Activated CD8-positive, alpha-beta memory T cell treated with anti-CD3 and anti-CD28 coated beads, Interleukin-2, amount 10 ng/mL, durations not matched to agents 7 days and 5 days (primary cell): ENCODE measurements around the gene UBE2G1. TPM values are rescaled to one million over a fixed set of nuclear protein-coding genes. Genes with fewer than 3 reads are reported as not detected.

Experiments
- ATAC-seq: fragments of 150-1000 bp; cut with Tn5 transposase; one replicate; pipeline ENCODE4 v1.10.0; 2021; ENCODE audit warnings: moderate library complexity
- CTCF ChIA-PET: fragments of 350-600 bp; sonication (Branson Sonifier 250); formaldehyde crosslinking; loops from one replicate; lab custom pipeline; 2021; ENCODE audit warnings: antibody characterized with exemption; lab: Charles Lee
- DNase-seq: peaks from one replicate; pipeline ENCODE4 v3.0.0-alpha.2; 2020
- H3K27ac Mint-ChIP-seq: one replicate; pipeline ENCODE4 v1.8.0; 2021; ENCODE audit warnings: mild to moderate bottlenecking, mixed read lengths
- H3K27me3 Mint-ChIP-seq: one replicate; pipeline ENCODE4 v1.8.0; 2021; ENCODE audit warnings: mixed read lengths
- H3K36me3 Mint-ChIP-seq: one replicate; pipeline ENCODE4 v1.8.0; 2021; ENCODE audit warnings: mild to moderate bottlenecking, mixed read lengths
- H3K4me1 Mint-ChIP-seq: one replicate; pipeline ENCODE4 v1.8.0; 2021; ENCODE audit warnings: mixed read lengths
- H3K4me3 Mint-ChIP-seq: one replicate; pipeline ENCODE4 v1.8.0; 2021; ENCODE audit warnings: mild to moderate bottlenecking, moderate library complexity, mixed read lengths
- H3K9me3 Mint-ChIP-seq: one replicate; pipeline ENCODE4 v1.8.0; 2022; ENCODE audit warnings: low read depth, mixed read lengths
- total RNA-seq, 2 experiments: library from RNA; stranded (reverse); gene quantifications; one replicate each; pipeline ENCODE4 v1.2.3, GENCODE V29; 2021

UBE2G1 gene
- total RNA-seq, 2 experiments from 2014 or later, result 77.1 to 83.0 TPM

DNA sequence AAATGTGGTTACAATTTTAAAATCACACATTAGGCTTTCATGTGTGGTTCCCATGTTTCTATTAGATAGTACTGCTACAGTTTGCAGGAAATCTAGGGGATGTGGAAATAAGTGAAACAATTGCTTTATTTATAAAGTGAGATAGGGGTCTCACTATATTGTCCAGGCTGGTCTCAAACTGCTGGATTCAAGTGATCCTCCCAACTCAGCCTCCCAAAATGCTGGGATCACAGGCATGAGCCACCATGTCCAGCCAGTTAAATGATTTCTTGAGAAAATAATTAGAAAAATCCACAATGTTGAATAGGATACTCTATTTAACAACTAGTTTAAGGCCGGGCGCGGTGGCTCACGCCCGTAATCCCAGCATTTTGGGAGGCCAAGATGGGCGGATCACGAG is 42.0 kb downstream of the UBE2G1 start:
- no peaks in the 10 kb centered on the region for H3K27me3 Mint-ChIP-seq
- H3K36me3 Mint-ChIP-seq, result peaks cover 41% of the 10 kb centered on the region
- H3K4me1 Mint-ChIP-seq, result peaks cover 7% of the 10 kb centered on the region
- no peak for DNase-seq
- no peak overlapping the region for H3K27ac Mint-ChIP-seq
- no peak overlapping the region for H3K4me3 Mint-ChIP-seq
- no peak for ATAC-seq
- CTCF ChIA-PET, result no interaction called here
- H3K9me3 Mint-ChIP-seq, result peaks cover 13% of the 10 kb centered on the region

- Mint-ChIP-seq H3K27ac (no peak overlapping the region), H3K27me3 (no peaks in the 10 kb centered on the region), H3K36me3 (peaks cover 12% of the 10 kb centered on the region), H3K4me3 (no peak overlapping the region), H3K4me1 (peaks cover 11% of the 10 kb centered on the region), H3K9me3 (no peaks in the 10 kb centered on the region)
- ATAC-seq (no peak), DNase-seq (no peak)
- CTCF ChIA-PET, result no interaction called here
These were observed 47.3 kb downstream of the UBE2G1 start for GRCh38 chr17:4319221-4319620.

GRCh38 chr17:4318596-4318995 is 47.9 kb downstream of the UBE2G1 start:
- Mint-ChIP-seq H3K36me3 (peaks cover 7% of the 10 kb centered on the region), H3K4me3 (no peak overlapping the region), H3K27me3 (no peaks in the 10 kb centered on the region), H3K9me3 (no peaks in the 10 kb centered on the region), H3K27ac (no peak overlapping the region), H3K4me1 (peaks cover 10% of the 10 kb centered on the region)
- DNase-seq (no peak), ATAC-seq (no peak)
- CTCF ChIA-PET, result no interaction called here

DNA sequence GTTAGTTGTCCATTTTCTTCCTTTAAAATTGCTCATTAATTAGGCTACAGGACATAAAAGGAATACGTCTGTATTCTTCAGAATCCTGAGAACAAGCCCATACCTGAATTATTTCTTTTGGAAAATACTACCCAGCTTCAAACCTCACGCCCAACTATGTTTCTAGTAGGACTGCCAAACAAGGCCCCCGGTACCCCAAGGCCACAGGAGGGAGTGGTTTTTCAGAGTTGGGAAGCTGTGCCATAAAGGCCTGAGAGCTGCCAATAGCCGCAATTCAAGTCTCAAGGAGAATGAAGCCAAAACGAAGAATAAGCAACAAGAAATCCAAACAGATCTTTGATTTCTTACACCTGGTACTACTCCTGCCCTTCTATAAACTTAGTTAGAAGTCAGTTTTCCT is 48.3 kb downstream of the UBE2G1 start:
- CTCF ChIA-PET, result no interaction called here
- peaks cover 12% of the 10 kb centered on the region for H3K4me1 Mint-ChIP-seq
- no peak for ATAC-seq

DNA sequence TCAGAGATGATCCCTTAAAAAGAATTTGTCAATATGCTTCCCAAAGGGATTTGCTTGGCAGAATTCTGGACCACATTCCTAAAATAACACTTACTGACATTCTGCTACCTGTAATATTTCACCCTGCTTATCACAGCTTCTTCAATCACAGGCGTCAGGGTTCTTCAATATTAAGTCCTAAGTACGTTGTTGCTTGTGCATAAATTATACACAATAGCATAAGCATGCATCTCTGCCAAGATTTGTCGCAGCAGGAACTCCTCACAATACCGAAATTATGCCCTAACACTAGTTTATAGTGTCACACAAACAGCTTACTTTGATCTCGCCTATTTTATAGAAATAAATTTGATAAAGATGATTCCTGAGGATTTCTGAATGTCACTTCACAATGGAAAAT is 48.9 kb downstream of the UBE2G1 start:
- CTCF ChIA-PET, result no interaction called here
- H3K9me3 Mint-ChIP-seq, result no peaks in the 10 kb centered on the region

More for the DNA sequence above, 48.3 kb downstream of the UBE2G1 start:
- Mint-ChIP-seq H3K9me3 (no peaks in the 10 kb centered on the region), H3K36me3 (peaks cover 7% of the 10 kb centered on the region), H3K27me3 (no peaks in the 10 kb centered on the region), H3K4me3 (no peak overlapping the region), H3K27ac (no peak overlapping the region)
- no peak for DNase-seq

GRCh38 chr17:4316648-4317047 is 49.8 kb downstream of the UBE2G1 start:
- no peaks in the 10 kb centered on the region for H3K27me3 Mint-ChIP-seq
- no peak overlapping the region for H3K27ac Mint-ChIP-seq
- CTCF ChIA-PET, result interaction anchor here (0.6 kb wide), 1 partner anchor 101 kb away, joined by 3 read pairs; no protein-coding TSS in a partner anchor
- no peak overlapping the region for H3K4me3 Mint-ChIP-seq
- DNase-seq (no peak), ATAC-seq (no peak)
- H3K4me1 Mint-ChIP-seq, result peaks cover 18% of the 10 kb centered on the region
- H3K36me3 Mint-ChIP-seq, result peaks cover 7% of the 10 kb centered on the region
- no peaks in the 10 kb centered on the region for H3K9me3 Mint-ChIP-seq

More for the DNA sequence above, 48.9 kb downstream of the UBE2G1 start:
- Mint-ChIP-seq H3K4me1 (peaks cover 18% of the 10 kb centered on the region), H3K27ac (no peak overlapping the region), H3K4me3 (no peak overlapping the region), H3K36me3 (peaks cover 7% of the 10 kb centered on the region), H3K27me3 (no peaks in the 10 kb centered on the region)
- no peak for DNase-seq
- no peak for ATAC-seq

GRCh38 chr17:4314618-4315017 is 51.9 kb downstream of the UBE2G1 start:
- Mint-ChIP-seq H3K4me1 (peaks cover 26% of the 10 kb centered on the region), H3K4me3 (no peak overlapping the region), H3K36me3 (peaks cover 7% of the 10 kb centered on the region), H3K27ac (no peak overlapping the region), H3K9me3 (no peaks in the 10 kb centered on the region), H3K27me3 (no peaks in the 10 kb centered on the region)
- ATAC-seq (no peak), DNase-seq (no peak)
- CTCF ChIA-PET, result interaction anchor here (1.2 kb wide), 1 partner anchor 98 kb away, joined by 3 read pairs; no protein-coding TSS in a partner anchor

- DNase-seq (no peak), ATAC-seq (no peak)
- CTCF ChIA-PET, result interaction anchor here (1.2 kb wide), 1 partner anchor 99 kb away, joined by 3 read pairs; no protein-coding TSS in a partner anchor
- peaks cover 29% of the 10 kb centered on the region for H3K4me1 Mint-ChIP-seq
- peaks cover 7% of the 10 kb centered on the region for H3K36me3 Mint-ChIP-seq
- H3K27me3 Mint-ChIP-seq, result no peaks in the 10 kb centered on the region
- H3K4me3 Mint-ChIP-seq, result no peak overlapping the region
- no peak overlapping the region for H3K27ac Mint-ChIP-seq
- no peaks in the 10 kb centered on the region for H3K9me3 Mint-ChIP-seq
These were observed 52.3 kb downstream of the UBE2G1 start for GRCh38 chr17:4314179-4314578.

DNA sequence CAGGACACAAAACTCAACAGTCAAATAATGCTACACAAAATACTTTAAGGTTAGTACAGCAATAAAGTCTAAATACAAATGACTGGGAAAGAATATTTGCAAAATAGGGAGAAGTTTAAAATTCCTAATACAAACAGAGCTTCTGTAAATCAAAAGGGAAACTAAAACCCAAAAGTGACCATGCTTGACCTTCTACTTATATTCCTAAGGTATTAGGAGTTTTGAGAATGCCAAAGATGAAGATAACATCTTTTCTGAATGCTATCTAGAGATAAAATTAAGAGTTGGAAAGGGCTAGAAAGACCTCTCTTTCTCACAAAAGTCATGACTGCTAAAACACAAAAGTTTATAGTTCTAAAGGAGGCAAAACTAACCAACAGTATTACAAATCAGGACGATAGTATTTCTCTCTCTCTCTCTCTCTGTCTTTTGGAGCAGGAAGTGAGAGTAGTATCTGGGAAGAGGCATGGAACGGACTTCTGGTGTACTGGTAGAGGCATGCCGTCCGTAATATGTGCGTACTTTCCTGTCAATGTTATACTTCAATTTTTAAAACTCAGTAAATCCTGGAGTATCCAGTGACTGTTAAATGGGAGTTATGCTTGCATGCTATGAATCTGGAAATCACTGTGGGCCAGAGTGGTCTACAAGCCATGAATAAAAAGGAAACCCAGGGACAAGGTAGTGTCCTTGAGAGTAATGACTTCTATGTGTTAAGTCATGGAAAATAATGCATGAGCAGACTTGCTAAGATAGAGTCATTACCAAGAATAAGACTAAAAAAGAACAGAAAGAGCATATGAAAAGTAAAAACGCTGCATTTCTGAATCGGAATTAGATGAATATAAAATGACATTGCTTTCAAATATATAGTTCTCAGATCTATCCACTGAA is 53.0 kb downstream of the UBE2G1 start:
- Mint-ChIP-seq H3K4me3 (no peak overlapping the region), H3K9me3 (no peaks in the 10 kb centered on the region), H3K27ac (no peak overlapping the region), H3K36me3 (peaks cover 9% of the 10 kb centered on the region), H3K27me3 (no peaks in the 10 kb centered on the region), H3K4me1 (peaks cover 35% of the 10 kb centered on the region)
- no peak for ATAC-seq
- CTCF ChIA-PET, result no interaction called here
- no peak for DNase-seq

GRCh38 chr17:4310354-4311060 is 56.0 kb downstream of the UBE2G1 start:
- H3K27me3 Mint-ChIP-seq, result no peaks in the 10 kb centered on the region
- H3K4me3 Mint-ChIP-seq, result no peak overlapping the region
- peaks cover 36% of the 10 kb centered on the region for H3K4me1 Mint-ChIP-seq
- no peak for DNase-seq
- CTCF ChIA-PET, result no interaction called here
- no peaks in the 10 kb centered on the region for H3K9me3 Mint-ChIP-seq
- H3K27ac Mint-ChIP-seq, result no peak overlapping the region
- peaks cover 4% of the 10 kb centered on the region for H3K36me3 Mint-ChIP-seq
- no peak for ATAC-seq

- Mint-ChIP-seq H3K9me3 (no peaks in the 10 kb centered on the region), H3K4me1 (peaks cover 35% of the 10 kb centered on the region), H3K27ac (no peak overlapping the region), H3K4me3 (no peak overlapping the region), H3K27me3 (no peaks in the 10 kb centered on the region), H3K36me3 (peaks cover 4% of the 10 kb centered on the region)
- CTCF ChIA-PET, result no interaction called here
- no peak for DNase-seq
- ATAC-seq, result no peak
These were observed 56.6 kb downstream of the UBE2G1 start for GRCh38 chr17:4309897-4310296.

DNA sequence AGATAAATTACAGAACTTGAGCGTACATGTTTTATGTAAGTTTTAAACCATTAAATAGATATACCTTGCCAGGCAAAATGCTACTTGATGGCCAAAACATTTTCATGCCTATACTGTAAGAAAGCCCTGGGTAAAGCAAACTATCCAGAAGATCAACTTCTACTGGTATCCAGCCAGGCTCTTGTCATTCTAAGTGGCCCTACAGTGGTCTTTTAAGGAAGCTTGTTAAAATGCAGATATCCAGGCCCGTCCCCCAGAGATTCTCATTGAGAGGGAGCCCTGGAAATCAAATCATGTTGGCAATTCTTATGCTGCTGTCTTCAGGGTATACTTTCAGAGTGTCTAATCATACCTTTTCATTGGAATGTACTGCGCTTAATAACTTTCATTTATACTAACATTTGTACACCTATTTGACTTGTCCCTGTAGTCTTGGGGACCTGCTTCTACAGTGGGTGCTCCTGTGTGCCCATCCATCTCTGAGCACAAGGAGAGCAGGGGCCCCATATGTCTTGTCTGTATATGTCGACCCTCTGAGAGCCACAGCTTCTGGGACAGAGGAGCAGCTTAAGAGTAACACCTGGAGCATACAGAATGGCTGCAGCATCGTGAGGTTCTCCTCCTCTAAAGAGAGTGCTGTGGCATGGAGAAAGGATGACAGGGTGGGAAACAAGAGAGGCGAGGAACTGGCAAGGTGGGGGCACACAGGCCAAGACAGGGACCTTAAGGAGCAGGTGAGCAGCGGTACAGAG is 59.1 kb downstream of the UBE2G1 start:
- Mint-ChIP-seq H3K9me3 (no peaks in the 10 kb centered on the region), H3K4me3 (no peak overlapping the region), H3K4me1 (peaks cover 22% of the 10 kb centered on the region), H3K27ac (no peak overlapping the region), H3K27me3 (no peaks in the 10 kb centered on the region), H3K36me3 (peaks cover 5% of the 10 kb centered on the region)
- ATAC-seq (no peak), DNase-seq (no peak)
- CTCF ChIA-PET, result interaction anchor here (0.9 kb wide), 2 partner anchors 24 to 29 kb away, joined by 3 read pairs; no protein-coding TSS in a partner anchor

DNA sequence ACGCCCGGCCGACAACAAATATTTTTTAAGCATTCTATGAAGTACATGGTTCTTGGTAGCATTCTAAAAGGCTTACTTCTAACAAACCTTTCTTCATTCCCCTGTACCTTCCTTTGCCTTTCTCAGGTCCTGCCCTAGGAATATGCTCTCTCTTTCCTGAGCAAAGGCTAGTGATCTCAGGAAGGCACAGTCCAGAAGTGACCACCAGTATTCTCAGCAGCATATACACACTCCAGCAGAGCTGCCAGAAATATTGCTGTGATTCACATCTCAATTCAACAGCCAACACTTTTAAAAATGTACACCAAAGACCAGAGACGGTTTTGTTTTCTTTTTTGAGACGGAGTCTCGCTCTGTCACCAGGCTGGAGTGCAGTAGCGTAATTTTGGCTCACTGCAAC is 61.3 kb downstream of the UBE2G1 start:
- ATAC-seq (no peak), DNase-seq (no peak)
- H3K36me3 Mint-ChIP-seq, result peaks cover 14% of the 10 kb centered on the region
- no peaks in the 10 kb centered on the region for H3K27me3 Mint-ChIP-seq
- H3K9me3 Mint-ChIP-seq, result no peaks in the 10 kb centered on the region
- no peak overlapping the region for H3K4me3 Mint-ChIP-seq
- peaks cover 19% of the 10 kb centered on the region for H3K4me1 Mint-ChIP-seq
- no peak overlapping the region for H3K27ac Mint-ChIP-seq
- CTCF ChIA-PET, result interaction anchor here (0.7 to 1.6 kb wide), 4 partner anchors 100 to 352 kb away, joined by 3 to 6 read pairs (median 4); no protein-coding TSS in a partner anchor
